Stimulated activated CD4-positive, alpha-beta T cell treated with anti-CD3 and anti-CD28 coated beads, Interleukin-12 subunit alpha, Interleukin-12 subunit beta, amount 100 ng/mL, for 4 hours (primary cell): ENCODE measurements around the gene RBM10.

Experiments
- DNase-seq: peaks from one replicate; pipeline ENCODE4 v3.0.0-alpha.2; 2020

Gene RBM10

DNA sequence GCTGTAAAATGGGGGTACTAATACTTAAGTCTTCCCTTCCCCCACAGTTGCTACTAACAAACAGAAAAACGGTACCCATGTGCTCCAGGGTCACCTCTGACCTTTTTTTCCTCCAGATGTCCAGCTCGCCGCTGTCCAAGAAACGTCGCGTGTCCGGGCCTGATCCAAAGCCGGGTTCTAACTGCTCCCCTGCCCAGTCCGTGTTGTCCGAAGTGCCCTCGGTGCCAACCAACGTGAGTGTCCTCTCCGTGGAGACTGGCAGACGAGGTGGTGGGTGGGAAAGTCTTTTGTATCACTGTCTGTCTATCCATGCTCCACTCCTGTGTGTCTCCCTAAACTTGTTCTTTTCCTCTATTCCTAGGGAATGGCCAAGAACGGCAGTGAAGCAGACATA is 53.7 kb downstream of the RBM10 start:
- DNase-seq: no peak

GRCh38 chrX:47199286-47199685 is 54.3 kb downstream of the RBM10 start:
- no peak for DNase-seq

DNA sequence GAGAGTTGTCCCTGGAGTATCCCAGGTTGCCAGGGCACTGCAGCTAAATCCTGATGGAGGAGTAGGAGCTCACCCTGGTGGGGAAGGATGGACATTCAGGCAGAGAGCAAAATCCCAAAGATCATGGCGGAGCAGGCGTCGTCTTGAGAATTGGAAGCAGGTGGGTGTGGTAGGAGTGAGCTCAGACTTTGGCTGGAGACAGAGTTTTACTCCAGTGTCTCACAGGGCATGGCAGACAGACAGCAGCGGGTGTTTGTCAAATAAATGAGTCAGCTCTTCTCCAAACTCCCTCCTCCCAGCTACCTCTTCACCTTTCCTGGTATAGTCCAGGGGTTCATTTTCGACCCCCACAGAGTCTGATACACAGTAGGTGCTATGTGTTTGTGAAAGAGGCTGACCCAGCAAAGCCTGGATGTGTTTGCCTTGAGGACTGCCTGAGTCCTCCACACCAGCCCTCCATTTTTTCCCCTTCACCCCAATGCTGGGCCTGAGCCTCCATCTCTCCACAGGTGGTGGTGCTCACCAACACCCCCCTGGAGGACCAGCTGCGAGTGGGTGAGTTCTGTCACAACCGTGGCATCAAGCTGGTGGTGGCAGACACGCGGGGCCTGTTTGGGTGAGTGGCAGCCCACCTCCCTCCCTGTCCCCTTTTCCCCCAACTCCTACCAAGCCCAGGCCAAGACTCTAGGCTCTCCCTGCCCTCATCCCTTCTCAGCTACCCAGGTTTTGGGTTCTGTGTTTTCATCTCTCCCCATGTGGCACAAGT is 55.5 kb downstream of the RBM10 start:
- no peak for DNase-seq

- no peak for DNase-seq
Observed at GRCh38 chrX:47201345-47201944, 56.4 kb downstream of the RBM10 start.

- DNase-seq: no peak
Observed at GRCh38 chrX:47202316-47202715, 57.3 kb downstream of the RBM10 start.

DNA sequence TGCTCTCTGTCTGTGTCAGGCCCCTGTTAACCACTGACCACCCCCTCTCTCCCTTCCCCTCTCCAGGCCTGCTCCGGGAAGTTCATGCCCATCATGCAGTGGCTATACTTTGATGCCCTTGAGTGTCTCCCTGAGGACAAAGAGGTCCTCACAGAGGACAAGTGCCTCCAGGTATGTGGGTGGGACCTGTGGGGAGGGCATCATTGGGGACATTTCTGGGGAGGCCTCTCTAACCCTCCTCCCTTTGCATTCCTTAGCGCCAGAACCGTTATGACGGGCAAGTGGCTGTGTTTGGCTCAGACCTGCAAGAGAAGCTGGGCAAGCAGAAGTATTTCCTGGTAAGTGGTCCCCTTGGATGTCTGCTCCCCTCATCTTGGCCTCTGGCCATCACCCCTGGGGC is 57.9 kb downstream of the RBM10 start:
- no peak for DNase-seq

DNA sequence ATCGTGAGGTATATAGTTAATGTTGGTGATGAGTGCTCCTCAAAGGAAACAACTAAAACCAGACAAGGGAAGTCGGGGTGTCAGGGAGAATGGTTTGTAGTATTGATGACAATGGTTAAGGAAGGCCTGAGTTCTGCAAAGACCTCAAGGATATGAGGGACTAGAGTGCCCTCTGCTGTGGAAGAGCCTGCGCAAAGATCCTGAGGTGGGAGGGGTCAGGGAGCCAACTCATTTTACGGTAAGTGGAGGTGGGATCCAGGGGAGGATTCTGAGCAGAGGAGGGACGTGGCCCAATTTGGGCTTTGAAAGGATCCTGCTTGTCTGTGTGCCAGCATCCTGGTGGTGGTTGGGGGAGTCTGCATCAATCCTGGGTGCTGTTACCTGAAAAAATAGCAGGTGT is 59.9 kb downstream of the RBM10 start:
- DNase-seq: no peak

DNA sequence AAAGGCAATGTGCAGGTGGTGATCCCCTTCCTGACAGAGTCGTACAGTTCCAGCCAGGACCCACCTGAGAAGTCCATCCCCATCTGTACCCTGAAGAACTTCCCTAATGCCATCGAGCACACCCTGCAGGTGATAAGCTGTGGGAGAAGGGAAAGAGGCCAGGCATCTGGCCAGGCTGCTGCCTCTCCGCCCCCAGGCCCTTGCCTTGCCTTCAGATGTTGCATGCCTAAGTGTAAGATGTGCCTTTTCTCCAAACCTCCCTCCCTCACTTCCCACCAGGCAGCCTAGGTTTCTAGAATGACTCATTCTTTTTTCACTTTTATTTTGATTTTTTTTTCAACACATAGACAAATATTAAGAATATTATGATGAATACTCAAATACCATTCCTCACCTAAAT is 61.3 kb downstream of the RBM10 start:
- DNase-seq: no peak

- no peak for DNase-seq
Observed at GRCh38 chrX:47208108-47208507, 63.1 kb downstream of the RBM10 start.

DNA sequence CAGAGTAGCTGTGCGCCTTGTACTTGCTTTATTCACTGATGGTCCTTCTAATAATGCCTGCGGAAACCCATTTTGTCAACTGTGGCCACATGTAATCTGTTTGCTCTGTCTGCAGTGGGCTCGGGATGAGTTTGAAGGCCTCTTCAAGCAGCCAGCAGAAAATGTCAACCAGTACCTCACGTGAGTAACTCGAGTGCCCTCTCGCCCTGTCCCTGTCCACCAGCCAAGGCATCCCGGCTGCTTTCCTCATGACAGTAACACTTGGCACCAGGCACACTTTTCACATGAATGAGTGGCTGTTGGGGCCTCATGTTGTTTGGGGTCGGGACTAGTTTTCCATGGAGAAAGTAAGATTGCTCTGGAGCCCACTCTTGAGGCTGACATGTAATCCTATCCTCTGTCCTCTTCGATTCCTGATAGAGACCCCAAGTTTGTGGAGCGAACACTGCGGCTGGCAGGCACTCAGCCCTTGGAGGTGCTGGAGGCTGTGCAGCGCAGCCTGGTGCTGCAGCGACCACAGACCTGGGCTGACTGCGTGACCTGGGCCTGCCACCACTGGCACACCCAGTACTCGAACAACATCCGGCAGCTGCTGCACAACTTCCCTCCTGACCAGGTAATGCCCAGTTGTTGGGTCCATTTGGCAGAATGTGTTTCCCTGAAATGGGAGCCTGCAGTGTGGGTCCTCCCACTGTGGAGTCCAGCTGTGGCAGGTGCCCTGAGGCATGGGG is 64.7 kb downstream of the RBM10 start:
- DNase-seq: no peak

DNA sequence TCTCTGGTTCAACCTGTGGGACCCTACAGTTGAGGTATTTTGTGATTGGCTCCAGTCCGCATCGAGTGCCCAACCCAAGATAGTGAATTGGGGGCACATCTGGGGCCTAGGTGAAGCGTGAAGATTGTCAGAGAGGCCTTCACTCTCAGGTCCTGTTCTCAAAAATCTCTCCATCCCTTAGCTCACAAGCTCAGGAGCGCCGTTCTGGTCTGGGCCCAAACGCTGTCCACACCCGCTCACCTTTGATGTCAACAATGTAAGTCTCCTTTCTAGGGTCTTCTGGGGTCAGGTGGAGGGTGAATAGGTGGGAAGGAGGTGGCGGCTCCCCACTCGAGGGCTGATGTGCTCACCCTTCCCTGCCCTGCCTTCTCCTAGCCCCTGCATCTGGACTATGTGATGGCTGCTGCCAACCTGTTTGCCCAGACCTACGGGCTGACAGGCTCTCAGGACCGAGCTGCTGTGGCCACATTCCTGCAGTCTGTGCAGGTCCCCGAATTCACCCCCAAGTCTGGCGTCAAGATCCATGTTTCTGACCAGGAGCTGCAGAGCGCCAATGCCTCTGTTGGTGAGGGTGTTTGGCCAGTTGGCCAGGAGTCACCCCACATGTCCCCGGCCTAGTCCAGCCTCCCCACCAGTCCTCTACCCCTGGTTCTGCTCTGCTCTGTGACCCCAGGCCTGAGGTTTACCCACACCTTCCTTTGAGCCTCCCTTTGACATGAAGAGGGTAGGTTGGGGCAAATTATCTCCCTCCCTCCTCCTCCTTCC is 65.8 kb downstream of the RBM10 start:
- no peak for DNase-seq

DNA sequence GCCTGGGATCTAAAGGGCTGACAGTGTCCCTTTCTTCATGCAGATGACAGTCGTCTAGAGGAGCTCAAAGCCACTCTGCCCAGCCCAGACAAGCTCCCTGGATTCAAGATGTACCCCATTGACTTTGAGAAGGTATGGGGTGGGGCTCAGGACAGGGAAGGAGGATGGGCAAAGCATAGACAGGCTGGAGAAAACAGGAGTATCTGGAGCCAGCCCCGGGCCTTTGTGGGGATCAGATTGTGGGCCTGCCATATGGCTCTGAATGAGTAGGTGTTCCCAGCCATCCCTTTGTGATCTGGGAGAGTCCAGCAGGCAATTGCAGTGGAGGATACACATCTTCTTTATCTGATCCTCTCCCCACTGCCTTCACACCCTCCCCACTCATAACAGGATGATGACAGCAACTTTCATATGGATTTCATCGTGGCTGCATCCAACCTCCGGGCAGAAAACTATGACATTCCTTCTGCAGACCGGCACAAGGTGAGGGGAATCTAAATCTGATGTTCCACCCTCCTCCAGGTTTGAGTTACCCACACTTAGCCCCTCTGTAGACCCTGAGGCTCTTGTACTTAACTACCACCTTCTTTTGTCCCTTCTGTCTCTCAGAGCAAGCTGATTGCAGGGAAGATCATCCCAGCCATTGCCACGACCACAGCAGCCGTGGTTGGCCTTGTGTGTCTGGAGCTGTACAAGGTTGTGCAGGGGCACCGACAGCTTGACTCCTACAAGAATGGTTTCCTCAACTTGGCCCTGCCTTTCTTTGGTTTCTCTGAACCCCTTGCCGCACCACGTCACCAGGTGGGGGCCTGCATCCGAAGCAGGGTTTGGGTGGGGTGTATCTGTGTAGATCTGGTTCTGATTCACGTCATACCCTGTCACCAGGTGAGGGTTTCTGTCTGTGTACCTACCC is 67.6 kb downstream of the RBM10 start:
- no peak for DNase-seq

GRCh38 chrX:47214435-47215077 is 69.5 kb downstream of the RBM10 start:
- no peak for DNase-seq

GRCh38 chrX:47215291-47215900 is 70.4 kb downstream of the RBM10 start:
- no peak for DNase-seq

- no peak for DNase-seq
Observed at GRCh38 chrX:47216393-47216925, 71.4 kb downstream of the RBM10 start.

DNA sequence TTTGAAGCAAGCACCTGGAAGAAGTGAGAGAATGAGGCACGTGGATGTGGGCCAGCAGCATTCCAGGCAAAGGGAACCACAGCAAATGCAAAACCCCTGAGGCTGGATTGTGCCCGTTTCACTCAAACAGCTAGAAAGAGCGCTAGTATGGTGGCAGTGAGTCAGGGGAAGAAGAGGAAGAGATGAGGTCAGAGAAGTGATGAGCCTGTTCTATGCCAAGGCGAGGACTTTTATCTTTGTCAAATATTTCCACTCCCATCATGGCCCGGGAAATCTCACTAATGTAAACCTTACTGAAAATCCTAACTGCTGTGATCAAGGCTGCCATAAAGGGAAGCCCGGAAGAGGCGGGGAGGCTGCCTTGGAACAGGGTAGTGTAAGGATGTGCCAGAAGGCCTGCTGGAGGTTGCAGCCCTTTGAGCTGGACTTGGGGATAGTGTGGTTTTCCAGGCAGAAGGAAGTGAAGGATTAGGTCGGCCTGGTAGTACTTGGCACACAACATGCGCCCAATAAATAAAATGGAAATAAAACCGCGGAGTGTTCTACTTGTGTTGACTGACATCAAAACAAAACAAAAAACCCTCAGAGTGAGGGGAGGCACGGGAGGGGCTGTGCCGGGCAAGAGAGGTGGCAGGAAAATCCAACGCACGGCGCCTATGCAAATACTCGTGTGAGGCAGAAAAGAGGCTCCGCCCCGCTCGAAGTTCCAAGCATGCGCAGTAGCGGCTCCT is 72.3 kb downstream of the RBM10 start:
- DNase-seq: no peak

GRCh38 chrX:47217852-47218279 is 72.8 kb downstream of the RBM10 start:
- peak; percentile 88 for DNase-seq

- peak; percentile 62 for DNase-seq
Observed at GRCh38 chrX:47218280-47218919, 73.4 kb downstream of the RBM10 start, which contains the start of gene CDK16. CDK16 (plus strand) TSS chrX:47218681; CDS start chrX:47223558, 4,877 bp downstream.
